ENCODE results near the gene RGS2. TPM values are rescaled to one million over a fixed set of nuclear protein-coding genes. Genes with fewer than 3 reads are reported as not detected.

The RGS2 gene
- total RNA-seq (2011; cell fraction: chromatin; rRNA removed; ENCODE audit: low replicate concordance): 1.2 and 5.1 TPM in 2 replicates
- 2.8 TPM in 2 replicates for total RNA-seq (2011; cell fraction: nucleolus; rRNA removed)
- 2.6 and 4.7 TPM in 2 replicates for total RNA-seq (2011; cell fraction: nucleoplasm; rRNA removed)
- total RNA-seq (2014; rRNA removed) (2.5 and 2.8 TPM in 2 replicates), total RNA-seq (2014; rRNA removed; fragmentation: Illumina TruSeq; extraction: Trizol) (4.0 and 4.4 TPM in 2 replicates), total RNA-seq (2015; rRNA removed; fragmentation: Illumina TruSeq; extraction: Trizol) (2.5 and 2.7 TPM in 2 replicates), total RNA-seq (2021) (2.8 and 4.1 TPM in 2 replicates), polyA plus RNA-seq (2011; rRNA removed) (2.6 and 3.8 TPM in 2 replicates), polyA plus RNA-seq (2014; fragmentation: Illumina TruSeq; extraction: Trizol) (2.7 and 4.1 TPM in 2 replicates), polyA plus RNA-seq (2014; fragmentation: Nextera tagmentation; extraction: Ambion mirVana) (1 to 10 TPM; 4.7 to 5.4 TPM), polyA plus RNA-seq (2014; rRNA removed) (3.1 and 3.2 TPM in 2 replicates), polyA minus RNA-seq (2011; rRNA and poly(A)+ RNA removed) (2.1 and 2.5 TPM in 2 replicates), Bru-seq, nascent RNA (percentile 80 among the genes with signal in this experiment), BruChase-seq, experiment 1, labeled RNA remaining after a 2-hour chase (percentile 67 among the genes with signal in this experiment), BruChase-seq, experiment 2, labeled RNA remaining after a 6-hour chase (percentile 76 among the genes with signal in this experiment)
- 0.51 and 1.2 TPM in 2 replicates for polyA plus RNA-seq (2011; cell fraction: cytosol; rRNA removed)
- polyA plus RNA-seq (2011; cell fraction: nucleus; rRNA removed): 0.98 and 1.8 TPM in 2 replicates
- 2.4 and 2.6 TPM in 2 replicates for polyA plus RNA-seq (2012)
- polyA minus RNA-seq (2011; cell fraction: cytosol; rRNA and poly(A)+ RNA removed): 5.1 and 5.3 TPM in 2 replicates
- polyA minus RNA-seq (2011; cell fraction: nucleus; rRNA and poly(A)+ RNA removed): 1.3 and 5.6 TPM in 2 replicates
- long read RNA-seq, experiment 1, partial matches to known transcripts: 0 of 3 reads
- long read RNA-seq, experiment 1, other reads (novel, unspliced or antisense): 0 of 3 reads
- long read RNA-seq, experiment 2, transcript RGS2-201 (5 exons, 1,354 nt): major isoform, 5 of 5 reads
- long read RNA-seq, experiment 2, partial matches to known transcripts: 0 of 5 reads
- long read RNA-seq, experiment 2, other reads (novel, unspliced or antisense): 0 of 5 reads
- long read RNA-seq, experiment 3, partial matches to known transcripts: 1 of 3 reads
- long read RNA-seq, experiment 3, other reads (novel, unspliced or antisense): 0 of 3 reads

GRCh38 chr1:192808518-192809306 lies at the start of gene RGS2:
Gene RGS2 (plus strand): TSS chr1:192809039. CDS start chr1:192809072, 33 bp downstream.
- CTCF ChIA-PET (ENCODE audit: low intra/inter-chr PET ratio): interaction anchor here (1.7 kb wide), 1 partner anchor 211 kb away, joined by 8 read pairs; no protein-coding TSS in a partner anchor
- Histone ChIP-seq H3K4me1 (replicated peaks in 1 of 2; ENCODE audit: control insufficient read depth in 2 of 2, insufficient read depth in 2 of 2, low read length in 2 of 2) (peaks cover 6 to 14% of the 10 kb centered on the region in 2 experiments; a peak in 4 of 5 replicates), H4K20me1 (replicated peaks; ENCODE audit: control insufficient read depth, insufficient read depth, low read length) (no peaks in the 10 kb centered on the region), H3K4me2 (ENCODE audit: insufficient read depth, low read length) (peak within 1 kb of the TSS; percentile 97), H3K4me3 (peak within 1 kb of the TSS; percentile 63), H3K9ac (ENCODE audit: insufficient read depth in 1 of 2, low read depth in 2 of 2, low read length in 2 of 2) (peak within 1 kb of the TSS; percentile 77 to 97), H3K27me3 (ENCODE audit: control insufficient read depth in 2 of 2, insufficient read depth in 2 of 2, low read length in 2 of 2) (no peaks in the 10 kb centered on the region), H2AFZ (ENCODE audit: low read depth, low read length) (peak within 1 kb of the TSS; percentile 98), H3K79me2 (ENCODE audit: control insufficient read depth, insufficient read depth, low read length) (no peaks in the 10 kb centered on the region), H3K36me3 (ENCODE audit: control insufficient read depth, insufficient read depth, low read length) (no peaks in the 10 kb centered on the region), H3K27ac (ENCODE audit: extremely low read depth, low read depth, low read length) (peak within 1 kb of the TSS; percentile 24; the same call in 1 of the 3 replicates), H3K9me3 (replicated peaks; ENCODE audit: control insufficient read depth, insufficient read depth, low read depth, low read length) (no peaks in the 10 kb centered on the region), H3K9me1 (ENCODE audit: control insufficient read depth, insufficient read depth, low read length) (no peaks in the 10 kb centered on the region)
- 2% methylated on average over 72 of the region's 72 CpGs for WGBS (ENCODE audit: insufficient coverage, low coverage, missing lambda C conversion rate)
- FAIRE-seq (peak; percentile 87), DNase-seq (ENCODE audit: extremely low read depth in 1 of 4, low spot score in 3 of 4) (peak; percentile 93 to 98 (median 98)), ATAC-seq (peak; percentile 99)
- POLR2A ChIA-PET: interaction anchor here (0.7 to 1.1 kb wide), 5 partner anchors 10 to 585 kb away, joined by 3 read pairs; no protein-coding TSS in a partner anchor
- intact Hi-C loops (cut with micrococcal nuclease) (loop anchor here (1.0 kb wide), 1 partner anchor 211 kb away; no protein-coding TSS in a partner anchor), in situ Hi-C loops (cut with MboI) (no loop called here)
- BruUV-seq (replicated peaks): TSS peak; percentile 50
- TF ChIP-seq ZNF707 (CRISPR knock-in tag; conservative IDR thresholded peaks at IDR 0.05) (no peak), NCOA1 (IDR thresholded peaks at IDR 0.05; ENCODE audit: low read depth) (peak; percentile 49; the same call in 1 of the 2 replicates), ZNF395 (CRISPR knock-in tag; IDR thresholded peaks at IDR 0.05) (no peak), NFXL1 (CRISPR knock-in tag; IDR thresholded peaks at IDR 0.05) (no peak), ZNF121 (CRISPR knock-in tag; conservative IDR thresholded peaks at IDR 0.05) (no peak; the same call in 1 of the 2 replicates), KLF16 (IDR thresholded peaks at IDR 0.05) (no peak), ATF2 (CRISPR knock-in tag; IDR thresholded peaks at IDR 0.05) (no peak), ETV5 (CRISPR knock-in tag; IDR thresholded peaks at IDR 0.05; ENCODE audit: low read depth) (no peak), C11orf30 (IDR thresholded peaks at IDR 0.05; ENCODE audit: low read depth) (peak; percentile 66), HLTF (IDR thresholded peaks at IDR 0.05) (no peak), RBM34 (IDR thresholded peaks at IDR 0.05; ENCODE audit: borderline replicate concordance, insufficient read depth, low read length) (0 out of 2 replicates have a peak, but pooled peaks have one; percentile 54), ZBTB1 (CRISPR knock-in tag; IDR thresholded peaks at IDR 0.05; ENCODE audit: borderline replicate concordance, low read depth) (peak; percentile 74; the same call in 1 of the 2 replicates)
